ENCODE measurements around the gene MYO1B. TPM values are rescaled to one million over a fixed set of nuclear protein-coding genes. Genes with fewer than 3 reads are reported as not detected.

Gene MYO1B
- total RNA-seq, 1 experiment from 2014 or later: not detected

GRCh38 chr2:191311627-191312026 is 66.4 kb downstream of the MYO1B start:
- no peak for DNase-seq
- H3K36me3 ChIP-seq (ENCODE audit: insufficient read depth, low read length): no peaks in the 10 kb centered on the region
- no peak overlapping the region for H3K9ac ChIP-seq (ENCODE audit: low read length)
- no peaks in the 10 kb centered on the region for H4K20me1 ChIP-seq (ENCODE audit: insufficient read depth, low read depth, low read length)
- no peak overlapping the region for H2AFZ ChIP-seq (ENCODE audit: low read length)
- no peaks in the 10 kb centered on the region for H3K27me3 ChIP-seq (ENCODE audit: low read length)
- H3K4me1 ChIP-seq (ENCODE audit: low read length): no peaks in the 10 kb centered on the region
- H3K27ac ChIP-seq (ENCODE audit: low read length): no peak overlapping the region
- no peaks in the 10 kb centered on the region for H3K79me2 ChIP-seq (ENCODE audit: low read length)
- H3K9me2 ChIP-seq (replicated peaks; ENCODE audit: insufficient read depth, low read length): no peaks in the 10 kb centered on the region
- no peak overlapping the region for H3K4me2 ChIP-seq (ENCODE audit: low read depth, low read length, poor library complexity, severe bottlenecking)
- H3K4me3 ChIP-seq (ENCODE audit: low read length): no peak overlapping the region
- no peaks in the 10 kb centered on the region for H3K9me3 ChIP-seq (ENCODE audit: low read length)

- Histone ChIP-seq H3K4me1 (ENCODE audit: low read length) (no peaks in the 10 kb centered on the region), H3K9me3 (ENCODE audit: low read length) (no peaks in the 10 kb centered on the region), H3K27me3 (ENCODE audit: low read length) (no peaks in the 10 kb centered on the region), H3K9ac (ENCODE audit: low read length) (no peak overlapping the region), H3K9me2 (replicated peaks; ENCODE audit: insufficient read depth, low read length) (no peaks in the 10 kb centered on the region), H3K36me3 (ENCODE audit: insufficient read depth, low read length) (no peaks in the 10 kb centered on the region), H4K20me1 (ENCODE audit: insufficient read depth, low read depth, low read length) (no peaks in the 10 kb centered on the region), H3K79me2 (ENCODE audit: low read length) (no peaks in the 10 kb centered on the region), H2AFZ (ENCODE audit: low read length) (no peak overlapping the region), H3K27ac (ENCODE audit: low read length) (no peak overlapping the region), H3K4me2 (ENCODE audit: low read depth, low read length, poor library complexity, severe bottlenecking) (no peak overlapping the region), H3K4me3 (ENCODE audit: low read length) (no peak overlapping the region)
- no peak for DNase-seq
These were observed 67.0 kb downstream of the MYO1B start for GRCh38 chr2:191312163-191312562.

- Histone ChIP-seq H3K27ac (ENCODE audit: low read length) (no peak overlapping the region), H3K79me2 (ENCODE audit: low read length) (no peaks in the 10 kb centered on the region), H3K9me3 (ENCODE audit: low read length) (no peaks in the 10 kb centered on the region), H3K9ac (ENCODE audit: low read length) (no peak overlapping the region), H2AFZ (ENCODE audit: low read length) (no peak overlapping the region), H3K9me2 (replicated peaks; ENCODE audit: insufficient read depth, low read length) (no peaks in the 10 kb centered on the region), H3K4me1 (ENCODE audit: low read length) (no peaks in the 10 kb centered on the region), H3K4me2 (ENCODE audit: low read depth, low read length, poor library complexity, severe bottlenecking) (no peak overlapping the region), H3K27me3 (ENCODE audit: low read length) (no peaks in the 10 kb centered on the region), H3K36me3 (ENCODE audit: insufficient read depth, low read length) (no peaks in the 10 kb centered on the region), H4K20me1 (ENCODE audit: insufficient read depth, low read depth, low read length) (no peaks in the 10 kb centered on the region), H3K4me3 (ENCODE audit: low read length) (no peak overlapping the region)
- no peak for DNase-seq
These were observed 67.5 kb downstream of the MYO1B start for GRCh38 chr2:191312662-191313061.

- Histone ChIP-seq H3K4me3 (ENCODE audit: low read length) (no peak overlapping the region), H2AFZ (ENCODE audit: low read length) (no peak overlapping the region), H3K4me2 (ENCODE audit: low read depth, low read length, poor library complexity, severe bottlenecking) (no peak overlapping the region), H3K79me2 (ENCODE audit: low read length) (no peaks in the 10 kb centered on the region), H3K36me3 (ENCODE audit: insufficient read depth, low read length) (no peaks in the 10 kb centered on the region), H4K20me1 (ENCODE audit: insufficient read depth, low read depth, low read length) (no peaks in the 10 kb centered on the region), H3K27ac (ENCODE audit: low read length) (no peak overlapping the region), H3K9me2 (replicated peaks; ENCODE audit: insufficient read depth, low read length) (no peaks in the 10 kb centered on the region), H3K9ac (ENCODE audit: low read length) (no peak overlapping the region), H3K9me3 (ENCODE audit: low read length) (no peaks in the 10 kb centered on the region), H3K4me1 (ENCODE audit: low read length) (no peaks in the 10 kb centered on the region), H3K27me3 (ENCODE audit: low read length) (no peaks in the 10 kb centered on the region)
- DNase-seq: no peak
These were observed 69.6 kb downstream of the MYO1B start for GRCh38 chr2:191314697-191315364.

GRCh38 chr2:191315365-191315752 is 70.2 kb downstream of the MYO1B start:
- Histone ChIP-seq H3K9me3 (ENCODE audit: low read length) (no peaks in the 10 kb centered on the region), H3K27me3 (ENCODE audit: low read length) (no peaks in the 10 kb centered on the region), H3K9ac (ENCODE audit: low read length) (no peak overlapping the region), H3K36me3 (ENCODE audit: insufficient read depth, low read length) (no peaks in the 10 kb centered on the region), H4K20me1 (ENCODE audit: insufficient read depth, low read depth, low read length) (no peaks in the 10 kb centered on the region), H3K4me2 (ENCODE audit: low read depth, low read length, poor library complexity, severe bottlenecking) (no peak overlapping the region), H3K79me2 (ENCODE audit: low read length) (no peaks in the 10 kb centered on the region), H3K4me3 (ENCODE audit: low read length) (no peak overlapping the region), H3K27ac (ENCODE audit: low read length) (no peak overlapping the region), H3K4me1 (ENCODE audit: low read length) (no peaks in the 10 kb centered on the region), H2AFZ (ENCODE audit: low read length) (no peak overlapping the region), H3K9me2 (replicated peaks; ENCODE audit: insufficient read depth, low read length) (no peaks in the 10 kb centered on the region)
- DNase-seq: no peak

GRCh38 chr2:191316246-191316994 is 71.2 kb downstream of the MYO1B start:
- Histone ChIP-seq H3K4me1 (ENCODE audit: low read length) (no peaks in the 10 kb centered on the region), H3K36me3 (ENCODE audit: insufficient read depth, low read length) (no peaks in the 10 kb centered on the region), H3K27me3 (ENCODE audit: low read length) (no peaks in the 10 kb centered on the region), H2AFZ (ENCODE audit: low read length) (no peak overlapping the region), H3K9me2 (replicated peaks; ENCODE audit: insufficient read depth, low read length) (no peaks in the 10 kb centered on the region), H3K4me3 (ENCODE audit: low read length) (no peak overlapping the region), H3K9ac (ENCODE audit: low read length) (no peak overlapping the region), H3K79me2 (ENCODE audit: low read length) (no peaks in the 10 kb centered on the region), H4K20me1 (ENCODE audit: insufficient read depth, low read depth, low read length) (no peaks in the 10 kb centered on the region), H3K27ac (ENCODE audit: low read length) (no peak overlapping the region), H3K4me2 (ENCODE audit: low read depth, low read length, poor library complexity, severe bottlenecking) (no peak overlapping the region), H3K9me3 (ENCODE audit: low read length) (no peaks in the 10 kb centered on the region)
- DNase-seq: no peak

- Histone ChIP-seq H3K4me3 (ENCODE audit: low read length) (no peak overlapping the region), H3K27ac (ENCODE audit: low read length) (no peak overlapping the region), H3K4me1 (ENCODE audit: low read length) (no peaks in the 10 kb centered on the region), H4K20me1 (ENCODE audit: insufficient read depth, low read depth, low read length) (no peaks in the 10 kb centered on the region), H3K9me3 (ENCODE audit: low read length) (no peaks in the 10 kb centered on the region), H3K9ac (ENCODE audit: low read length) (no peak overlapping the region), H3K27me3 (ENCODE audit: low read length) (0 out of 2 replicates have a peak, but pooled peaks cover 3% of the 10 kb centered on the region), H3K9me2 (replicated peaks; ENCODE audit: insufficient read depth, low read length) (no peaks in the 10 kb centered on the region), H3K36me3 (ENCODE audit: insufficient read depth, low read length) (no peaks in the 10 kb centered on the region), H3K4me2 (ENCODE audit: low read depth, low read length, poor library complexity, severe bottlenecking) (no peak overlapping the region), H2AFZ (ENCODE audit: low read length) (no peak overlapping the region), H3K79me2 (ENCODE audit: low read length) (no peaks in the 10 kb centered on the region)
- DNase-seq: no peak
These were observed 73.0 kb downstream of the MYO1B start for GRCh38 chr2:191318037-191318728.

GRCh38 chr2:191318729-191319078 is 73.5 kb downstream of the MYO1B start:
- Histone ChIP-seq H4K20me1 (ENCODE audit: insufficient read depth, low read depth, low read length) (no peaks in the 10 kb centered on the region), H3K9me3 (ENCODE audit: low read length) (no peaks in the 10 kb centered on the region), H3K79me2 (ENCODE audit: low read length) (no peaks in the 10 kb centered on the region), H2AFZ (ENCODE audit: low read length) (no peak overlapping the region), H3K9me2 (replicated peaks; ENCODE audit: insufficient read depth, low read length) (no peaks in the 10 kb centered on the region), H3K4me1 (ENCODE audit: low read length) (no peaks in the 10 kb centered on the region), H3K27ac (ENCODE audit: low read length) (no peak overlapping the region), H3K4me3 (ENCODE audit: low read length) (no peak overlapping the region), H3K9ac (ENCODE audit: low read length) (no peak overlapping the region), H3K27me3 (ENCODE audit: low read length) (0 out of 2 replicates have a peak, but pooled peaks cover 3% of the 10 kb centered on the region), H3K4me2 (ENCODE audit: low read depth, low read length, poor library complexity, severe bottlenecking) (no peak overlapping the region), H3K36me3 (ENCODE audit: insufficient read depth, low read length) (no peaks in the 10 kb centered on the region)
- no peak for DNase-seq

All from Karpas-422 (cell line).